Measurements from ENCODE around the gene FBXO40. TPM values are rescaled to one million over a fixed set of nuclear protein-coding genes. Genes with fewer than 3 reads are reported as not detected.

FBXO40 gene
- total and polyA plus RNA-seq, 10 of the 15 experiments (the other 5 are each of a cell fraction or from before 2014, with no cell fraction given) = 0.03 to 0.05 (median 0.04) TPM; not detected in 7

DNA sequence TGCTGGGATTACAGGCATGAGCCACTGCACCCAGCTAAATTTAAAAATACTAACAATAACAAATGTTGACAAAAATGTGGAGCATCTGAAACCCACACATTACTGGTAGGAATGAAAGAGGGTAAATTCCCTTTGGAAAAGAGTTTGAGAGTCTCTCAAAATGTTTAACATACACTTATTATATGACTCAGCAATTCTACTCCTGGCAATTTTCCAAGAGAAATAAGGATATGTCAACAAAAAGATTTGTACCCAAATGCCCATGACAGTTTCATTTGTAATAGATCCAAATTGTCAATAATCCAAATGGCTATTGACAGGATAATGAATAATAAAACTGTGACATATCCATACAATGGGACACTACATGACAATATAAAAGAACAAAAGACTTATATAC, 58.5 kb downstream of the FBXO40 start:
- ChIA-PET CTCF (interaction anchor here (0.6 kb wide), 1 partner anchor 69 kb away, joined by 4 read pairs; no protein-coding TSS in a partner anchor), RAD21 (ENCODE audit: unreplicated experiment) (no interaction called here), SMC1A (ENCODE audit: uncharacterized antibody, unreplicated experiment) (interaction anchor here (1.8 kb wide), 2 partner anchors 8 to 30 kb away, joined by 3 to 6 read pairs; partner anchors contain the start of gene HCLS1), POLR2A (interaction anchor here (2.6 kb wide), 1 partner anchor 9 kb away, joined by 14 read pairs; the partner anchor contains the start of gene HCLS1)
- Histone ChIP-seq H3K4me3 (no peak overlapping the region), H2AFZ (ENCODE audit: control insufficient read depth, low read depth, low read length) (no peak overlapping the region), H3K79me2 (ENCODE audit: control insufficient read depth, insufficient read depth, low read length) (peaks cover 18% of the 10 kb centered on the region), H3K27ac (ENCODE audit: control insufficient read depth, insufficient read depth) (no peak overlapping the region), H3K9me3 (replicated peaks; ENCODE audit: control insufficient read depth, insufficient read depth, low read length) (no peaks in the 10 kb centered on the region; the same call in 2 of the 3 replicates), H3K4me2 (ENCODE audit: control insufficient read depth, insufficient read depth) (no peak overlapping the region), H3K4me1 (ENCODE audit: control insufficient read depth, insufficient read depth, low read length) (peaks cover 20% of the 10 kb centered on the region), H3K36me3 (ENCODE audit: control insufficient read depth in 2 of 2, insufficient read depth in 2 of 2, low read length in 1 of 2) (peaks cover 3 to 28% of the 10 kb centered on the region in 2 experiments; a peak in 3 of 4 replicates), H4K20me1 (ENCODE audit: control insufficient read depth, insufficient read depth) (no peaks in the 10 kb centered on the region), H3K9ac (ENCODE audit: control insufficient read depth, insufficient read depth, low read length) (no peak overlapping the region), H3K27me3 (replicated peaks in 1 of 2; ENCODE audit: control insufficient read depth in 2 of 2, insufficient read depth in 2 of 2, low read length in 1 of 2) (no peaks in the 10 kb centered on the region)
- DNase-seq (ENCODE audit: low read depth, low spot score) = no peak
- TF ChIP-seq CBFB (IDR thresholded peaks at IDR 0.05; ENCODE audit: low read depth) (no peak), TCF7 (IDR thresholded peaks at IDR 0.05; ENCODE audit: borderline replicate concordance) (no peak), POLR2AphosphoS2 (IDR thresholded peaks at IDR 0.05; ENCODE audit: low read depth, low read length) (no peak), BACH1 (IDR thresholded peaks at IDR 0.05; ENCODE audit: borderline replicate concordance) (peak; percentile 86)
- no TSS peak for BruUV-seq (replicated peaks)
- in situ Hi-C loops (cut with MboI) (loop anchor here (10.0 kb wide), 1 partner anchor 1033 kb away; the partner anchor contains the start of gene PARP14), intact Hi-C loops (cut with micrococcal nuclease; ENCODE audit: unreplicated experiment) (loop anchor here (10.0 kb wide), 1 partner anchor 423 kb away; no protein-coding TSS in a partner anchor)
- no peak for ATAC-seq
- no peak for FAIRE-seq

DNA sequence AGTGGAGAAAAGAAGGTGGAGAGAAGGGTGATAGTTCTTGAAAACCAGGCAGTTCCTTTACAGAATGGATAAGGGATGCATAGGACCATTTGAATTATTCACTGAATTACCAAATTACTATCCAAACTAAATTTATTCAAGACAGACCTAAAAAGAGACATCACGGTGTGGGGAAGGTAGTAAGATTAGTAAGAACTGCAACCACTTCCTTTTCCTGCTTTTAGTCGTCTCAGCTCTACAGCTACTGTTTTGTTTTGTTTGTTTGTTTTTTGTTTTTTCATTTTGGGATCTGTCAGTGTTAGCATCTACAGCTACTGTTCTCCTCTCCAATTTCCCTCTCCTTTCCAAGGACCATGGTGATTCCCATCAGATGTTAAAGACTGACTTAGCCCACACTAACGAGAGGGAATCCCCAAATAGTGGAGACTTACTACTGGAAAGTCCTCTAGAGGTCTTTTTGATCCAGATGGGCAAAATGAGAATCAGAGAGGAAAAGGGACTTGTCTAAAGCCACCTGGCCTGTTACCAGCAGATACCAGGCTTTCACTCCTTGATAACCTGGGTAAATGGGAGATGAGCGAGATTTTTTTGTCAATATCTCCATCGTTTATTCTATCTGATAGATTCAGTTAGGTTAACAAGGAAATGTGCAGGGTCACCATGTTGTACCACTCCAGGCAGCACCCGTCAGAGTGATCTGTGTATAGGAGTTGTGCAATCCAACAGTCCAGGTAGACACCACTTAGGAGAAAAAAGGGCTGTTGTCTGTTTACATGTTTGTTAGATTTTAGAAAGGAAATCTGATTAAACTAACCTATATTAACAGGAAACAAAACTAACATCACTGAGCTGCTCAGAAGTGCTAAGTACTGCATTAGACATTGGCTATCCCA, 61.6 kb downstream of the FBXO40 start:
- in situ Hi-C loops (cut with MboI) = loop anchor here (10.0 kb wide), 1 partner anchor 1030 kb away; the partner anchor contains the start of gene PARP14
- Histone ChIP-seq H3K4me2 (ENCODE audit: control insufficient read depth, insufficient read depth) (peak overlapping the region; percentile 58), H3K9ac (ENCODE audit: control insufficient read depth, insufficient read depth, low read length) (no peak overlapping the region), H3K27me3 (replicated peaks in 1 of 2; ENCODE audit: control insufficient read depth in 2 of 2, insufficient read depth in 2 of 2, low read length in 1 of 2) (no peaks in the 10 kb centered on the region), H3K36me3 (ENCODE audit: control insufficient read depth in 2 of 2, insufficient read depth in 2 of 2, low read length in 1 of 2) (peaks cover 4 to 50% of the 10 kb centered on the region in 2 experiments; a peak in 3 of 4 replicates), H3K4me3 (peak overlapping the region; percentile 12; the same call in 1 of the 2 replicates), H3K79me2 (ENCODE audit: control insufficient read depth, insufficient read depth, low read length) (peaks cover 43% of the 10 kb centered on the region), H2AFZ (ENCODE audit: control insufficient read depth, low read depth, low read length) (no peak overlapping the region; the same call in 1 of the 2 replicates), H3K4me1 (ENCODE audit: control insufficient read depth, insufficient read depth, low read length) (peaks cover 34% of the 10 kb centered on the region), H3K27ac (ENCODE audit: control insufficient read depth, insufficient read depth) (peak overlapping the region; percentile 68; the same call in 1 of the 2 replicates), H3K9me3 (replicated peaks; ENCODE audit: control insufficient read depth, insufficient read depth, low read length) (no peaks in the 10 kb centered on the region; the same call in 2 of the 3 replicates), H4K20me1 (ENCODE audit: control insufficient read depth, insufficient read depth) (no peaks in the 10 kb centered on the region)
- ChIA-PET CTCF (interaction anchor here (0.9 to 1.3 kb wide), 3 partner anchors 16 to 78 kb away, joined by 3 read pairs; no protein-coding TSS in a partner anchor), SMC1A (ENCODE audit: uncharacterized antibody, unreplicated experiment) (interaction anchor here (0.6 to 2.2 kb wide), 4 partner anchors 27 to 448 kb away, joined by 3 to 4 read pairs (median 3); no protein-coding TSS in a partner anchor), POLR2A (interaction anchor here (0.6 kb wide), 2 partner anchors 89 to 176 kb away, joined by 3 to 5 read pairs; no protein-coding TSS in a partner anchor), RAD21 (ENCODE audit: unreplicated experiment) (no interaction called here)
- no TSS peak for BruUV-seq (replicated peaks)
- intact Hi-C loops (cut with micrococcal nuclease; ENCODE audit: unreplicated experiment) = loop anchor here (2.0 to 10.0 kb wide), 2 partner anchors 108 to 420 kb away; no protein-coding TSS in a partner anchor
- ATAC-seq = peak; percentile 89
- under 1% methylated on average over 6 of the region's 6 CpGs for WGBS (ENCODE audit: insufficient coverage, insufficient replicate concordance, low lambda C conversion rate, missing lambda C conversion rate)
- DNase-seq (ENCODE audit: low read depth, low spot score) = peak; percentile 36
- FAIRE-seq = peak; percentile 84
- peak; percentile 44 to 46; a peak in 3 of 4 replicates for TF ChIP-seq IKZF2 (IDR thresholded peaks at IDR 0.05)
- TF ChIP-seq, protein P1, sequence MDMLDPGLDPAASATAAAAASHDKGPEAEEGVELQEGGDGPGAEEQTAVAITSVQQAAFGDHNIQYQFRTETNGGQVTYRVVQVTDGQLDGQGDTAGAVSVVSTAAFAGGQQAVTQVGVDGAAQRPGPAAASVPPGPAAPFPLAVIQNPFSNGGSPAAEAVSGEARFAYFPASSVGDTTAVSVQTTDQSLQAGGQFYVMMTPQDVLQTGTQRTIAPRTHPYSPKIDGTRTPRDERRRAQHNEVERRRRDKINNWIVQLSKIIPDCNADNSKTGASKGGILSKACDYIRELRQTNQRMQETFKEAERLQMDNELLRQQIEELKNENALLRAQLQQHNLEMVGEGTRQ (IDR thresholded peaks at IDR 0.05; ENCODE audit: borderline replicate concordance, low read depth, low read length) = no peak
- TF ChIP-seq, protein P2, sequence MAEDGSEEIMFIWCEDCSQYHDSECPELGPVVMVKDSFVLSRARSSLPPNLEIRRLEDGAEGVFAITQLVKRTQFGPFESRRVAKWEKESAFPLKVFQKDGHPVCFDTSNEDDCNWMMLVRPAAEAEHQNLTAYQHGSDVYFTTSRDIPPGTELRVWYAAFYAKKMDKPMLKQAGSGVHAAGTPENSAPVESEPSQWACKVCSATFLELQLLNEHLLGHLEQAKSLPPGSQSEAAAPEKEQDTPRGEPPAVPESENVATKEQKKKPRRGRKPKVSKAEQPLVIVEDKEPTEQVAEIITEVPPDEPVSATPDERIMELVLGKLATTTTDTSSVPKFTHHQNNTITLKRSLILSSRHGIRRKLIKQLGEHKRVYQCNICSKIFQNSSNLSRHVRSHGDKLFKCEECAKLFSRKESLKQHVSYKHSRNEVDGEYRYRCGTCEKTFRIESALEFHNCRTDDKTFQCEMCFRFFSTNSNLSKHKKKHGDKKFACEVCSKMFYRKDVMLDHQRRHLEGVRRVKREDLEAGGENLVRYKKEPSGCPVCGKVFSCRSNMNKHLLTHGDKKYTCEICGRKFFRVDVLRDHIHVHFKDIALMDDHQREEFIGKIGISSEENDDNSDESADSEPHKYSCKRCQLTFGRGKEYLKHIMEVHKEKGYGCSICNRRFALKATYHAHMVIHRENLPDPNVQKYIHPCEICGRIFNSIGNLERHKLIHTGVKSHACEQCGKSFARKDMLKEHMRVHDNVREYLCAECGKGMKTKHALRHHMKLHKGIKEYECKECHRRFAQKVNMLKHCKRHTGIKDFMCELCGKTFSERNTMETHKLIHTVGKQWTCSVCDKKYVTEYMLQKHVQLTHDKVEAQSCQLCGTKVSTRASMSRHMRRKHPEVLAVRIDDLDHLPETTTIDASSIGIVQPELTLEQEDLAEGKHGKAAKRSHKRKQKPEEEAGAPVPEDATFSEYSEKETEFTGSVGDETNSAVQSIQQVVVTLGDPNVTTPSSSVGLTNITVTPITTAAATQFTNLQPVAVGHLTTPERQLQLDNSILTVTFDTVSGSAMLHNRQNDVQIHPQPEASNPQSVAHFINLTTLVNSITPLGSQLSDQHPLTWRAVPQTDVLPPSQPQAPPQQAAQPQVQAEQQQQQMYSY (CRISPR knock-in tag; IDR thresholded peaks at IDR 0.05) = no peak
- TF ChIP-seq CHD2 (IDR thresholded peaks at IDR 0.05; ENCODE audit: borderline replicate concordance, low read depth, low read length) = no peak
- TF ChIP-seq RAD21 (IDR thresholded peaks at IDR 0.05; ENCODE audit: insufficient read depth, low read depth, low read length) = no peak
- TF ChIP-seq RUNX3 (IDR thresholded peaks at IDR 0.05; ENCODE audit: low read length) = peak; percentile 93
- peak; percentile 40; the same call in 1 of the 2 replicates for TF ChIP-seq CBFB (IDR thresholded peaks at IDR 0.05; ENCODE audit: low read depth)
